ENCODE data around the gene TDRD7. TPM values are rescaled to one million over a fixed set of nuclear protein-coding genes. Genes with fewer than 3 reads are reported as not detected.
"Not testable (repeated sequence)": the region's sequence is repeated elsewhere in the genome, so short reads cannot be mapped to it uniquely, and the experiment has no call there.

The TDRD7 gene
- polyA plus RNA-seq, 4 donors = 7.1 to 8.1 (median 7.7) TPM

- DNase-seq (ENCODE audit: low read depth in 4 of 4, low spot score in 2 of 4) = no peak
Observed at GRCh38 chr9:97473717-97474116, 61.8 kb downstream of the TDRD7 start.

- no peak for DNase-seq (ENCODE audit: low read depth in 4 of 4, low spot score in 2 of 4)
Observed at GRCh38 chr9:97474372-97474925, 62.6 kb downstream of the TDRD7 start.

DNA sequence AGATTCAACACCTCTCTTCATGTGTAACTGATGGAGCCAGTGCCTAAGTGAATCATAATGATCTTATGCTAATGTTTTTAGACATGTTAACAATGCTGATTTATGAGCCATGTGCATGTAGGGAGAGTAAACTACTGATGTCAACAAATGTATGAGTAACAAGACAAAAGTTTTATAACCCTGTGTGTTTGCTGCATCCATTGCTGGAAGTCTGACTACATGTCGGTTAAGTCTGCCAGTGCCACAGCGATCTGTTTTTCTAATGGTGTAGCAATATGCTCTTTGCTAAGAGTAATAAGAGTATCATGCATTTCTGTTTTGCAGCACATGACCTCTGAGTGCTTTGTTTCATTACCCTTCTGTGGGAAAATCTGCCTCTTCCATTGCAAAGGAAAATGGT lies 63.2 kb downstream of the TDRD7 start:
- no peak for DNase-seq (ENCODE audit: low read depth in 4 of 4, low spot score in 2 of 4)

GRCh38 chr9:97478301-97478981 lies 66.5 kb downstream of the TDRD7 start:
- no peak for DNase-seq (ENCODE audit: low read depth in 4 of 4, low spot score in 2 of 4)

GRCh38 chr9:97479496-97480159 lies 67.7 kb downstream of the TDRD7 start:
- DNase-seq (ENCODE audit: low read depth in 4 of 4, low spot score in 2 of 4) = no peak

DNA sequence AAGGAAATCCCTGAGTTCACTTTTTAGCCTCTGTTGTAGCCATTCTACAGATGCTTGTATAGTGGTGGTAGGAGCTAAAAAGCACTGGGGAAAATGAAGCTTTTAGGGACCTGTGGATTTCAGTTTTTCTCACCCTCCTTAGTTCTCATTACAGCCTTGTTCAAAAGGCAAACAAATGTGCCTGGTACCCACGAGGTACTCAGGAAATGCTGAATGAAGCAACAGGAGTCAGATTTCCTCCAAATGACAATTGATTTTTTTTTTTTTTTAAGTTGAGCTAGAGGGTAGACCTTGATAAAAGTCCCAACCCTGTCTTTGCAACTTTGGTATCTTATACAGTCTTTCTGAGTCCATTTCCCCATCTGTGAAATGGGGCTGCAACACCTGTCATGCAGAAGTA lies 68.3 kb downstream of the TDRD7 start:
- no peak for DNase-seq (ENCODE audit: low read depth in 4 of 4, low spot score in 2 of 4)

- DNase-seq (ENCODE audit: low read depth in 4 of 4, low spot score in 2 of 4) = no peak
Observed at GRCh38 chr9:97480749-97481148, 68.9 kb downstream of the TDRD7 start.

- no peak for DNase-seq (ENCODE audit: low read depth in 4 of 4, low spot score in 2 of 4)
Observed at GRCh38 chr9:97484134-97484533, 72.2 kb downstream of the TDRD7 start.

- DNase-seq (ENCODE audit: low read depth in 4 of 4, low spot score in 2 of 4) = no peak
Observed at GRCh38 chr9:97487107-97487506, 75.2 kb downstream of the TDRD7 start.

GRCh38 chr9:97487861-97488260 lies 76.0 kb downstream of the TDRD7 start:
- no peak for DNase-seq (ENCODE audit: low read depth in 4 of 4, low spot score in 2 of 4)

DNA sequence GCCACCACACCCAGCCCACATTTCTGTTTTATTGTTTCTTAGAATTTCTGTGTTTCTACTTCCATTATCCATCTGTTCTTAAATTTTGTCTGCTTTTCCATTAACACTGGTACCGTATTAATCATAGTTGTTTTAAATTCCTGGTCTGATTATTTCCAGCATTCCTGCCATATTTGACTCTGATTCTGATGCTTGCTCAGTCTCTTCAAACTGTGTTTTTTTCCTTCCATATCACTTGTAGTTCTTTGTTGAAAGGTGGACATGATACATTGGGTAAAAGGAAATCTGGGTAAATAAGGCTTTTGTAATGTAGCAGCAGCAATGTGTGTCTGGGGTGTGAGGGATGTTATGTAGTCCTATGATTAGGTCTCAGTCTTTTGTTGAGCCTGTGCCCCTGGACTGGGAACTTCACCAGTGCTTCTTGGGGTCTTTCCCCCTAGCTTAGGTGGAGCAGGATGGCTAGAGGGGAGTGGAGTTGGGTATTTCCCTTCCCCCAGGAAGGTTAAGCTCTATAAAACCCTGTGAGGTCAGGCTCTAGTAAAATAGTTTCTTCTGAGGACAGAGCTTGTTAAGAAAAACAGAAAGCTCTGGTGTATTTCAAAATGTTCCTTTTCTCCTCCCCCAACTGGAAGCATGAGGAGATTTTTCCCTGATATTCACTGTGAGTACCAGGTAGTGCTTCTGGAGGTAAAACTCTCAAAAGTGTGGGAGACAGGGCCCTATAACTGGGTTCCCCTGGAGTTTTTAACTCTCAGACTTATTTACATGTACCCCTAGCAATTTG lies 79.5 kb downstream of the TDRD7 start:
- DNase-seq (ENCODE audit: low read depth in 4 of 4, low spot score in 2 of 4) = no peak

- DNase-seq (ENCODE audit: low read depth in 4 of 4, low spot score in 2 of 4) = not testable (repeated sequence)
Observed at GRCh38 chr9:97497558-97498375, 85.9 kb downstream of the TDRD7 start.

- not testable (repeated sequence) for DNase-seq (ENCODE audit: low read depth in 4 of 4, low spot score in 2 of 4)
Observed at GRCh38 chr9:97498846-97499245, 87.0 kb downstream of the TDRD7 start.

- DNase-seq (ENCODE audit: low read depth in 4 of 4, low spot score in 2 of 4) = no peak
Observed at GRCh38 chr9:97500263-97500662, 88.4 kb downstream of the TDRD7 start.

- no peak for DNase-seq (ENCODE audit: low read depth in 4 of 4, low spot score in 2 of 4)
Observed at GRCh38 chr9:97500765-97501176, 88.9 kb downstream of the TDRD7 start.

- peak in 1 of 4 donors; percentile 37 for DNase-seq (ENCODE audit: low read depth in 4 of 4, low spot score in 2 of 4)
Observed at GRCh38 chr9:97501177-97501971, 89.5 kb downstream of the TDRD7 start, which contains the start of gene TMOD1. TMOD1 (plus strand) TSS chr9:97501666; CDS start chr9:97524189, 22,523 bp downstream.

GRCh38 chr9:97501972-97502221 lies 90.0 kb downstream of the TDRD7 start:
- DNase-seq (ENCODE audit: low read depth in 4 of 4, low spot score in 2 of 4) = no peak

DNA sequence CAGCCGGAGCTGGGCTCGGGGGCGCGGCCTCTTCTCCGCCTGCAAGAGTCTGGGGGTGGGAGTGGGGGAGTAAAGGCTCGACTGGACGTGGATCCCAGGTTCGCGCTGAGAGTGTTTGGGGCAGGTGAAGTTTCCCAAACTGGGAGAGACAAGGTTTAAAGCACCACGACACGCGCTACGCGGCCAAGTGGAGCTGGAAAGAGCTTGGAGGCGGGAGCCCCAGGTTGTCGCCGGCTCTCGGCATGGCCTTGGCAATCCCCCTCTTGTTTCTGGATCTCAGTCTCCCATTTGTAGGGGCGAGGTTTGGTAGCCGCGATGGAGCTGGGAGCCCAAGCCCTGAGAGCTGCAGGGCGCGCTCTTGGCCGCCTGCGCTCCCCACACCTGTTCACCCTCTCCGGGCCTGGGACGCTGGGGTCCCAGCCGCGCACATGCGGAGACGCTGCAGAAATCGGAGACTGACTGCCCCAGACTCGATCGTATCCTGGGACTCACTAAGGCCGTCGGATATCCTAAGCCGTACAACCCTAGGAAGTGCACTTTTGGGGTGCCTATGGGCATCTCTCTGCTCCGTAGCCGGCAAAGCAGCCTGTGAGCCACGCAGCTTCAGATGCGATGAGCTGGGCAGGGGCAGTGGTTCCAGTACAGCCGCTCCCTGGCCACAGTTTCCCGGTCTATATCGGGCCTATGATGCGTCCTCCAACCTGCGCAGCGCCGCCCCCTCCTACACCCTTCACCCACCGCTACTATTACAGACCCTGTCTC lies 90.5 kb downstream of the TDRD7 start:
- DNase-seq (ENCODE audit: low read depth in 4 of 4, low spot score in 2 of 4) = no peak
